DLD1 (cell line): ENCODE data around the gene RAB30.

Experiments
- in situ Hi-C: cut with HindIII; loops from 2 replicates; pipeline ENCODE4 v1.10.0; 2017; ENCODE audit warnings: low sequenced_read_pairs

Gene RAB30

DNA sequence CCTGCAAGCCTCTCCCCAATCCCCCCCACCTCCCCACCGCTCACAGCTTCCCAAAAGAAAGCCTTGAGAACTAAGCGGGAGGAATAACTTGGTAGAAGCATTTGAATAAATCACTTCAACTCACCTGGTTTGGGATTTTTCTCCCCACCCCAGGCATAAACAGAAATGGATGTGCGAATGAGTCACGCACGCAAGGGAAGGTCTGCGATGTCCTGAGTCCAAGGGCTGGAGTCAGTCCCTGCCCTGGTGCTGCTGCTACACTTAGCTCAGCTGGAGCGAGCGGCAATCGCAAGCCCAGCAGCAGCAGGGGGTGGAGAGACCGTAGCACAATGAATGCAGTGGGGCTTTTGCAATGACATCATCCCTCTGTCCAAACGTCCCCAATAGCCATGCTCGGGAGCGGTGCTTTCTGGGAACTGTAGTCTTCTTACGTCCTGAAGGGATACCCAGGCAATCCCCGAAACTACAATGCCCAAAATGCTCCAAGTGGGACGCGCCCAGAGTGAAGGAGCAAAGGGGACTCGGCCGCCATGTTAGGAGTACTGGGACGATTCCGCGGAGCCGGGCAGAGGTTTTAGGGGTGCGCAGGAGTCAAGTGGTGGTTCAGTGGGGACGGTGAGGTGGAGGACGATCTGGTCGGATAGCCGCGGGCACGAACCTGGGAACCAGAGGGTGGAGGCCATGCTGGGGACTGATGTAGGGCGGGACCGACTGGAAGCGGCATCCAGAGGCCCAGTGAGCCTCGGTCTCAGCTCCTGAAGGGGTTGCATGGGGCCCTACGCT is at the start of gene RAB30:
TSS of gene RAB30 (minus strand) at position 331 of the 783 bp plus-strand sequence. CDS start 74,581 bp downstream, outside the sequence.
- in situ Hi-C loops = no loop called here

- in situ Hi-C loops = no loop called here
These were observed 48.6 kb upstream of the RAB30 start for GRCh38 chr11:83120327-83120726.

DNA sequence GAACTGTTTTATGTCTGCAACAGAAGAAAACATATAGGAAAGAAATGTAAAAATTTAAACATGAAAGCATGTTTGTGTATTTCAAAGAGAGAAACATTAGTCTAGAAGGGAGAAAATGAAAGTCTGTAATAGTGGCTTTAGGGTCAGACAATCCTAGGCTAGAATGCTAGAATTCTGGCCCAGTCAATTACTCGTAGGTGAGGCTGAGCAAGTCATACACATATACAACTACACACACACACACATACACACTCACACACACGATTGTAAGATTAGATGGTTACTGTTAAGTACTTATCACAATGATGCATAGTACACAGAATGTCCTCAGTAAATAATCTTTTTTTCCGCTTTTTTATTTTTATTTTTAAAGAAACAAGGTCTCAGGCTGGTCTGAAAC is 47.5 kb upstream of the RAB30 start:
- in situ Hi-C loops = no loop called here

GRCh38 chr11:83118814-83119213 is 47.1 kb upstream of the RAB30 start:
- in situ Hi-C loops = no loop called here

GRCh38 chr11:83116015-83116641 is 44.4 kb upstream of the RAB30 start:
- in situ Hi-C loops = no loop called here

- in situ Hi-C loops = no loop called here
These were observed 43.9 kb upstream of the RAB30 start for GRCh38 chr11:83115551-83115950.

DNA sequence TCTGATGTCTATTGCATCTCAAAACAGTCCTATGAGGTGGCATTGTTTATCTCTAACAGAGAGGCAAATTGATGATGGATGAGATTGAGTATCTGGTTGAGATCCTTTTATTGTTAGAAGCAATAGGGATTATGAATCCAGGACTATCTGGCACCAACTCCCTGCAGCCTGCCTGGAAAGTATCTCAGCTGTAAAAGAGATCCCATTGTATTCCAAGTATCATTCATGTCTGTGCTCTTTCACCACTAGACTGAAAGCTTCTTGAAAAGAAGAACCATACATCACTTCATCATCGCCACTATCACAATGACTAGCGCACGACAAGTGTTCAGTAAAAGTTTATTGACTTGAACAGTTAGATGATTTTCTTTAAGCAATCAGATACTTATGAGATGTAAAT is 43.3 kb upstream of the RAB30 start:
- in situ Hi-C loops = no loop called here

GRCh38 chr11:83112886-83113285 is 41.2 kb upstream of the RAB30 start:
- in situ Hi-C loops = no loop called here

- in situ Hi-C loops = no loop called here
These were observed 33.5 kb upstream of the RAB30 start for GRCh38 chr11:83105168-83105567.

- in situ Hi-C loops = no loop called here
These were observed 31.1 kb upstream of the RAB30 start for GRCh38 chr11:83102834-83103233.

- in situ Hi-C loops = no loop called here
These were observed 25.9 kb upstream of the RAB30 start for GRCh38 chr11:83097429-83098075.

GRCh38 chr11:83093634-83094033 is 21.9 kb upstream of the RAB30 start:
- in situ Hi-C loops = no loop called here

DNA sequence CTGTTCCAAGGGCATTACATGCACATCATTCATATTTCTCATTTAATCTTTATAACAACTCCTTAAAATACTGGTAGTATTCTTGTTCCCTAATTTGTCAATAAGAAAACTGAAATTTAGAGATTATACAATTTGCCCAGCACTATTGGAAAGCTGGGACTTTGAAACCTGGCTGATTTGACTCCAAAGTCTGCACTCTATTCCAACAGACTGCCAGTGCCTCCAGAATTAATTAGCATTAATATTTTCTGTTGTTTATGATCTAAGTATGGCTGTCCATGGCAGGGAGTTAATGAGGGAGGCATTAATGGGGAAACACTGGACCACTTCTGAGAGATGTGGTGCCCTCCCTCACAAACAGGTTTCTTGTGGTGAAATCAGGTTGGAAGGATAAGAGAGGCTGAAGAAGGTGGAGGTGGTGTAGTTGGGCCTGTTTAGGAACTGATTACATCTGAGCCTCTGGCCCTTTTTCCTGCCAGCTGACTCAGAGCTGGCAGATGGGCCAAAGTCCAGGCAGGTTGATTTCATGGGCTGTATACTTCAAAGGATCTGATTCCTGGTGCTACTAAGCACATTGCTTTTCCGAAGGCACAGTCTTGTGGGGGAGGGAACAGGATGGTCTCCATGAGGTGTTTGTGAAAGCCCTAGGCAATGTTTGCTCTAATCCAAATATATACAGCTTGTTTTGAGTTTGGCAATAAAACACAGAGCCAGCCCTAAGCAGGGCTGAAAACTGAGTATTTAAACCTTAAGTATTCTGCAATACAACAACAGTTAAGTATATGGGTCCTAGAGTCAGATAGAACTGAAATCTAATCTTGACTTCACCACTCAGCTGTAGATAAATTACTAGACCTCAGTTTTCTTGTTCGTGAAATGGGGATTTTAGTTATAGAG is 21.0 kb upstream of the RAB30 start:
- in situ Hi-C loops = no loop called here

- in situ Hi-C loops = no loop called here
These were observed 17.3 kb upstream of the RAB30 start for GRCh38 chr11:83088965-83089364.

- in situ Hi-C loops = no loop called here
These were observed 15.3 kb upstream of the RAB30 start for GRCh38 chr11:83087035-83087434.

GRCh38 chr11:83079820-83080219 is 8.1 kb upstream of the RAB30 start:
- in situ Hi-C loops = no loop called here

GRCh38 chr11:83078269-83078668 is 6.6 kb upstream of the RAB30 start:
- in situ Hi-C loops = no loop called here

DNA sequence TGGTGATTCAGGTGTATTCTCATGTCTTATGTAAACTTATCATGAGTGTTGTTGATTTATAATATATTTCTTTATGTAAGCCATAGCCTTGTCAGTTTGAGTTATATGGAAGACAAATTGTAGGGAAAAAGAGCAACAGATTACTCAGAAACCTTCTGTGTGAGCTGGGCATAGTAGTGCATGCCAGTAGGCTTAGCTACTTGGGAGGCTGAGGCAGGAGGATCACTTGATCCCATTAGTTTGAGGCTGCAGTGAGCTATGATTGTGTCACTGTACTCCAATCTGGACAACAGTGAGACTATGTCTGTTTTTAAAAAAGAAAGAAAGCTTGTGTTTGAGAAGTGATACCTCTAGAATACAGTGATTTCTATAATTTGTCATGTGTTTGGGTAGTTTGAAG is 2.2 kb upstream of the RAB30 start:
- in situ Hi-C loops = no loop called here

- in situ Hi-C loops = no loop called here
These were observed 1.6 kb upstream of the RAB30 start for GRCh38 chr11:83073258-83073657.

- in situ Hi-C loops = no loop called here
These were observed 899 bp upstream of the RAB30 start for GRCh38 chr11:83072350-83073242.
